Activated CD4-positive, CD25-positive, alpha-beta regulatory T cell treated with anti-CD3 and anti-CD28 coated beads, Interleukin-2, amount 50 U/mL, for 24 hours (primary cell): Measurements from ENCODE around the gene INSYN2B.
"Not testable (repeated sequence)": the region's sequence is repeated elsewhere in the genome, so short reads cannot be mapped to it uniquely, and the experiment has no call there.

ENCODE experiments used
- ATAC-seq, 2 donors: fragments of 150-1000 bp; cut with Tn5 transposase; one replicate each; pipeline ENCODE4 v1.10.0; 2021; ENCODE audit warnings: mild to moderate bottlenecking in 1 of 2, moderate library complexity in 1 of 2

INSYN2B gene

GRCh38 chr5:169840405-169840804, 139.9 kb downstream of the INSYN2B start:
- ATAC-seq: no peak

DNA sequence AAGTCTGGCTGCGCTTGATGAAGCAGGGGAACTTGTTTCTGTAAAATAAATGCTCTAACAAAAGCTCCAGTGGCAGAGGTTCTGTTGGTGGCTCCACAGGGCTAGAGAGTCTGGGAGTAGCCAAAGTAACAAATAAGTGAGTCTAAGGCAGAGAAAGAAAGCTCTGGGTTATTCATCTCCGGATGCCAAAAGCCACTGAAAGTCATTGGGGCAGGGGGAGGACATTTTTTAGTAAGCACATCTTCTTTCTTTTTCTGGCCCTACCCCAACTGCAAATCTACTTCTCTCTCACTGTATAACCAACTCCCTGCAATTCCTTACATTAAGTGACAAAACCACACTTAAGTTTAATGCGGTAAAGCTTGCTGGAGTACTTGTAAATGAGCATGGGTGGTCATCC, 141.6 kb downstream of the INSYN2B start:
- ATAC-seq: peak in 1 of 2 donors; percentile 30

GRCh38 chr5:169837686-169838085, 142.6 kb downstream of the INSYN2B start:
- ATAC-seq: no peak

DNA sequence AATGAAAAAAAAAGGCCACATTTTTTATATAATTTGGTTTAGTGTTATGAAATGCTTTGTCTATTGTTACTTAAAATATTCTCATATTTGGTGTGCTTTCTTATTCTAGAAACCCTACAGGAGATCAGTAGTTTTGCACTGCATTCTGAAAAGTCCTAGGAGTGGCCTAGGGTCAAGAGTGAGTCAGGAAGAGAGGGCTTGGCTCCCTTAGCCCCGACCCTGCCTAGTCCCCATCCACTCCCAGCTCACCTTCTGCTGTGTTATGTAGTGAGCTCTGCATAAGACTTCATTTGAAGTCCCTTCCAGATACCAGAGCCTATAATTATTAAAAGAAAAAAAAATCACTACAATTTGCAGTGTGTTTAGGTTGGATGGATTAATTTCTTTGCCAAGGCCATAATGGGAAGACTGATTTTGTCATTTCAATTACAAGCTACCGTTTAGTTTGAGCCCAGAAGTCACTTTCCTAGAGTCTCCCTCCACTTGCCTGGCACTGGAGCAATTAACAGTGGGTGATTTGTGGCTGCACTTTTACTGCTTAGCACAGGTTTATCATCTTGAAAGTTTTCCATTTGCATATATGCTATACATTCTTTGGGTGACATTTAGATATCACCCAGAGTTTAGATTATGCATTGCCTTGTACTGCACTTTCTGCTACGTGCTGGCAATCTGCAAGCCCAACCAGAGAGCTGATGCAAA, 143.3 kb downstream of the INSYN2B start:
- no peak for ATAC-seq

DNA sequence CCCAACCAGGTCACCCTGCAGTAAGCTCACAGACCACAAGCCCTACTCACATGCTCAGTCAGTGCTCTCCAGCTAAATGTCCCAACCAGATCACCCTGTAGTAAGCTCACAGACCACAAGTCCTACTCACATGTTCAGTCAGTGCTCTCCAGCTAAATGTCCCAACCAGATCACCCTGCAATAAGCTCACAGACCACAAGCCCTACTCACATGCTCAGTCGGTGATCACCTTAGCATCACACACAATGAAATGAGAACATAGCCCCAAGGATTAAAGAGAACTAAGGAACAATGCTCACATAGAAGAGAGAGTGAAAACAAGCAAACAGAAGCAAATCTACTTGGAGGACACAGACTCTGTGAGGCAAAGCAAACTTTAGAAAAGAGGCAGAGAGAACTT, 145.8 kb downstream of the INSYN2B start:
- not testable (repeated sequence) for ATAC-seq

DNA sequence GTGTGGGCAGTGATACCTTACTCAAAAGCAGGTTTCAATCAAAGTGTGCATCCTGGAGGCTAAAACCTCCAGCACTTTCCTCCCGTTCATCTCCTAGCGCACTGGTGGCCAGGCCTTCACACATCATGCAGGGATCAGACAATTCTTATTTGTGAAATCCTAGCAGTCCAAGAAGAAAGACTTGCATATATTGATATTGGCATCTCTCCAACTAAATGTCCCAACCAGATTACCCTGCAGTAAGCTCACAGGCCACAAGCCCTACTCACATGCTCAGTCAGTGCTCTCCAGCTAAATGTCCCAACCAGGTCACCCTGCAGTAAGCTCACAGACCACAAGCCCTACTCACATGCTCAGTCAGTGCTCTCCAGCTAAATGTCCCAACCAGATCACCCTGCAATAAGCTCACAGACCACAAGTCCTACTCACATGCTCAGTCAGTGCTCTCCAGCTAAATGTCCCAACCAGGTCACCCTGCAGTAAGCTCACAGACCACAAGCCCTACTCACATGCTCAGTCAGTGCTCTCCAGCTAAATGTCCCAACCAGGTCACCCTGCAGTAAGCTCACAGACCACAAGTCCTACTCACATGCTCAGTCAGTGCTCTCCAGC, 146.5 kb downstream of the INSYN2B start:
- ATAC-seq: not testable (repeated sequence)

DNA sequence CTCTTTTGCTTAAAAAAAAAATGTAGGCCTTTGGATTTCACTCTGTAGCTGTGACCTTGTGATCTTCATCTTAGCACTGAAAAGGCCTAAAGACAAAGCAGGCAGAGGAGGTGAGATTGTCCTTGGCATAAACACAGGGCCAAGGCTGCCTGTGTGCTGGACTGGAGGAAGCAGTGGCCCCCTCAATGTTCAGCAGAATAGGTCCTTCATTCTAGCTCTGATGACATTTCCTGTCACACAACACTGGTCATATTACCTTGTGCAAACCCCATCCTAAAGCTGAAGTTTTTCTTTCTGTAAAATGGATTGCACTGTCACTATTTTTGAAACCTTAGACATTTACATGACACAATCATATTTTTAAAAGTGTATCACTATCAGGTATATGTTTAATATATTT, 147.4 kb downstream of the INSYN2B start:
- ATAC-seq: no peak

- ATAC-seq: no peak
Observed at GRCh38 chr5:169832304-169832703, 148.0 kb downstream of the INSYN2B start.

DNA sequence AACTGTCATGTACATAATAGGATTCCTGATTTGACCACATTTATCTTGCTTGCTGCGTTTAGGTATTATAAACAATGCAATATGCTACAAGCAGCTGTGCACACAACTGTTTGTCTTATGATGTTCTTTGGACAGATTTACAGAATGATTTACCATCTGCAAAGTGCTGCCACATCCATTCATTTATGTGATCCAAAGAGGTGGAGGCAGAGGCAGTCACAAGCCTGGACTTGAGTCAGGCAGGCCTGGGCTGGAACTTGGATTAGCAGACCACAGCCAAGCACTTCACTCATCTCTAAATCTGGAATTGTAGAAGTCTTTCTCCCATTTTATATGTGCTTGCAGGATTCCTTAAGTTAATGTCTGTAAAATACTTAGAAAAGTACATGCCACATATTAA, 149.0 kb downstream of the INSYN2B start:
- no peak for ATAC-seq

- no peak for ATAC-seq
Observed at GRCh38 chr5:169828385-169828784, 151.9 kb downstream of the INSYN2B start.

DNA sequence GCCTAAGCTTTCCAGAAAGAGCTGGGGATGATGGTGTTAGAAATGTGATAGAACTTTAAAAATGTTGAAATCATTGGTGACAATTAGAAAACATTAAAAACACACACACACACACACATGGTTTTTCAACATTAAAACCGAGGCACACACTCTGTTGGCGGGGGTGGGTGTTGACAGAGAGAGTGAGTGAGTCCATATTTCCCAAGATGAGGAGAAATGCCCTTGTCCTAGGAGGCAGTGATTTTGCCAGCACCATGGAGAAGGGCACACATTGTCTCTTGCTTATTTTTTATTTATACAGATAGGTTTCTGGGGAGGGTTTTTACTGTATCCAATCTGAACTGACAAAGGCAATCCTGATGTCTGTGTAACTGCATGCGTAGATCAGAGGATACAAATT, 152.5 kb downstream of the INSYN2B start:
- no peak for ATAC-seq

DNA sequence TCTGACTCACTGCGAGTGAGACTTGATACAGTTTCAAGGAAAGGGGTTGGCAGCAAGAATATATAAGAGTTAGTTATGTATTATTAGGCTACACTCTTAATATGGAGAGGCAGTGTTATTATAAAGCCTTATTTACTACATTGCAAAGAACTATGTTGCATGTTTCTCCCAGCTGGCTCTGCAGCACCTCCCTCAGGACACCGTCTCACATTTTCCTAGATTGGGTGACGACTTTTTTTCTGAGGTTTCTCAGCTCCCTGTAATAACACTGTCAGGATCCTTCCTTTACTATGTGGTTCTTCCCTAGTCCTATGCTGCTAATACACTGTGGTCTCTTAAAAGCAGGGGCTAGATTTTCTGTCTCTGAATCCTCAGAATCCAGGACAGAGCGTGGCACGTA, 153.7 kb downstream of the INSYN2B start:
- ATAC-seq: no peak

GRCh38 chr5:169817031-169817430, 163.3 kb downstream of the INSYN2B start:
- no peak for ATAC-seq

- ATAC-seq: no peak
Observed at GRCh38 chr5:169814522-169814921, 165.8 kb downstream of the INSYN2B start.
